Heart left ventricle (tissue), 16 donors: ENCODE results near the gene RGCC. TPM values are rescaled to one million over a fixed set of nuclear protein-coding genes. Genes with fewer than 3 reads are reported as not detected.

ENCODE experiments used
- ATAC-seq, 4 donors: fragments of 200-7000 bp; cut with Tn5 transposase; one replicate each; pipeline ENCODE4 v1.9.1; 2020 to 2022; ENCODE audit warnings: moderate library complexity in 4 of 4, mild to moderate bottlenecking in 3 of 4, moderate number of reproducible peaks in 1 of 4
- DNase-seq, 5 donors: peaks; one replicate each; pipeline ENCODE4 v3.0.0-alpha.2; 2020
- H3K27ac ChIP-seq, 12 donors: fragments of 200-600 bp; sonication (generic) in 4 of 12; one replicate each; pipeline versions ENCODE4 v1.5.0 to v1.8.0; 2016 to 2022; ENCODE audit warnings: mild to moderate bottlenecking in 2 of 12
- H3K27me3 ChIP-seq, 9 donors: fragments of 200-600 bp; sonication (generic) in 2 of 9; one replicate each; pipeline versions ENCODE4 v1.5.1 to v1.8.0; 2016 to 2022; ENCODE audit warnings: mild to moderate bottlenecking in 3 of 9
- H3K36me3 ChIP-seq, 9 donors: fragments of 200-600 bp; sonication (generic) in 2 of 9; one replicate each; pipeline versions ENCODE4 v1.5.0 to v1.8.0; 2018 to 2022; ENCODE audit warnings: mild to moderate bottlenecking in 2 of 9
- H3K4me1 ChIP-seq, 12 donors: fragments of 200-600 bp; sonication (generic) in 4 of 12; one replicate each; pipeline versions ENCODE4 v1.5.0 to v1.8.0; 2016 to 2022; ENCODE audit warnings: mild to moderate bottlenecking in 3 of 12
- H3K4me3 ChIP-seq, 12 donors: fragments of 200-600 bp; sonication (generic) in 4 of 12; one replicate each; pipeline versions ENCODE4 v1.5.0 to v1.8.0; 2017 to 2022; ENCODE audit warnings: mild to moderate bottlenecking in 9 of 12, moderate library complexity in 4 of 12
- H3K9me3 ChIP-seq, 12 donors: fragments of 200-600 bp; sonication (generic) in 4 of 12; one replicate each; pipeline versions ENCODE4 v1.5.0 to v1.8.0; 2016 to 2022; ENCODE audit warnings: mild to moderate bottlenecking in 1 of 12
- POLR2A ChIP-seq, 2 donors: fragments of 450-650 bp; IDR thresholded peaks; one replicate each; pipeline ENCODE4 v1.6.1; 2017; ENCODE audit warnings: antibody characterized with exemption in 2 of 2, mild to moderate bottlenecking in 2 of 2, moderate library complexity in 2 of 2
- WGBS, 4 donors: extraction: QIAGEN DNeasy Blood & Tissue Kit in 2 of 4; methylation state at CpG; one replicate each; pipeline versions ENCODE4 v1.1.5 to v1.1.7; 2013 to 2018; 5-methylcytosine and 5-hydroxymethylcytosine counted together
- intact Hi-C, 10 donors: fragments of 100-400 bp; cut with DNase I; formaldehyde crosslinking; loops; one replicate each; pipeline versions ENCODE4 v1.11.1 to v1.14.2; 2022
- polyA plus RNA-seq, 2 donors: library from polyadenylated mRNA; stranded (reverse); fragments of 200-250 nt; gene quantifications; one replicate each; pipeline ENCODE4 v1.2.3, GENCODE V29; 2013
- total RNA-seq, 9 donors: library from RNA; depleted of rRNA in 2 of 9; stranded (reverse); fragments of >200 nt in 2 of 9; fragmentation: NEBNext Ultra II Directional in 3 of 9; extraction: Animal tissue kit (Norgen Biotek cat#: 25700) in 3 of 9; gene quantifications; one replicate each; pipeline versions ENCODE4 v1.1.0 to v1.2.4, GENCODE V29; 2016 to 2023
- TF ChIP-seq, protein P1 (sequence below), 12 donors: fragments of 200-600 bp; sonication (generic) in 4 of 12; IDR thresholded peaks; one replicate each; pipeline versions ENCODE4 v1.5.0 to v1.8.0; 2018 to 2022; ENCODE audit warnings: antibody characterized with exemption in 12 of 12, mild to moderate bottlenecking in 5 of 12
- donor health status: ischemic (EF 13 %, LVEDD 7.1; RV severe dilation, severe dysfunction).
- donor health status: healthy with polysubstance abuse.
- donor health status: DM: no; HTN: yes; CAD: no.
- donor health status: DM: no; HTN: no; CAD: no.
- donor health status: ischemic (EF 25% LVEDD 6.9; RV normal size, moderate dysfunction).
- donor health status: ischemic (EF 25% LVEDD 5.7; RV mildly dilated, moderate dysfunction).
- donor health status: healthy.
- donor health status: DM: yes; HTN: yes; CAD: no.
- donor health status: ischemic (EF 35%, LVEDD 5.7; RV mildly dilated, moderate dysfunction).
- donor health status: nonischemic (EF 11% LVEDD 7.7; RV severe dilation, severe dysfunction).
- donor health status: DM: yes; HTN: yes; CAD: no.
- donor health status: PGD.
- donor health status: ischemic (EF 29% LVEDD 5.4; RV normal size, mild dysfunction).
- donor health status: nonischemic (EF 23%, LVEDD 6.1; RV moderate dilation, normal function).

The RGCC gene
- total and polyA plus RNA-seq, 11 donors = 22.9 to 228 (median 48.6) TPM

- H3K4me1 ChIP-seq = peaks cover 5 to 54% (median 36%) of the 10 kb centered on the region in 12 donors
- no peaks in the 10 kb centered on the region for H3K36me3 ChIP-seq
- peak overlapping the region in 9 of 12 donors; percentile 2 to 72 (median 45) for H3K27ac ChIP-seq
- TF ChIP-seq POLR2A (IDR thresholded peaks at IDR 0.05) = no peak
- TF ChIP-seq, protein P1, sequence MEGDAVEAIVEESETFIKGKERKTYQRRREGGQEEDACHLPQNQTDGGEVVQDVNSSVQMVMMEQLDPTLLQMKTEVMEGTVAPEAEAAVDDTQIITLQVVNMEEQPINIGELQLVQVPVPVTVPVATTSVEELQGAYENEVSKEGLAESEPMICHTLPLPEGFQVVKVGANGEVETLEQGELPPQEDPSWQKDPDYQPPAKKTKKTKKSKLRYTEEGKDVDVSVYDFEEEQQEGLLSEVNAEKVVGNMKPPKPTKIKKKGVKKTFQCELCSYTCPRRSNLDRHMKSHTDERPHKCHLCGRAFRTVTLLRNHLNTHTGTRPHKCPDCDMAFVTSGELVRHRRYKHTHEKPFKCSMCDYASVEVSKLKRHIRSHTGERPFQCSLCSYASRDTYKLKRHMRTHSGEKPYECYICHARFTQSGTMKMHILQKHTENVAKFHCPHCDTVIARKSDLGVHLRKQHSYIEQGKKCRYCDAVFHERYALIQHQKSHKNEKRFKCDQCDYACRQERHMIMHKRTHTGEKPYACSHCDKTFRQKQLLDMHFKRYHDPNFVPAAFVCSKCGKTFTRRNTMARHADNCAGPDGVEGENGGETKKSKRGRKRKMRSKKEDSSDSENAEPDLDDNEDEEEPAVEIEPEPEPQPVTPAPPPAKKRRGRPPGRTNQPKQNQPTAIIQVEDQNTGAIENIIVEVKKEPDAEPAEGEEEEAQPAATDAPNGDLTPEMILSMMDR (IDR thresholded peaks at IDR 0.05) = no peak
- intact Hi-C loops = loop anchor here in 2 of 10 donors (5.0 to 10.0 kb wide), 2 partner anchors 51 to 118 kb away; no protein-coding TSS in a partner anchor
- H3K9me3 ChIP-seq = no peaks in the 10 kb centered on the region
- peak in 2 of 4 donors; percentile 22 to 27 for ATAC-seq
- no peak overlapping the region for H3K4me3 ChIP-seq
- no peak for DNase-seq
- WGBS, 4 donors = 50 to 68% (median 61%) methylated on average over 9 of the region's 9 CpGs
- H3K27me3 ChIP-seq = no peaks in the 10 kb centered on the region
These were observed 39.3 kb downstream of the RGCC start for GRCh38 chr13:41496420-41497234.

- peak overlapping the region in 1 of 12 donors; percentile 15 for H3K27ac ChIP-seq
- TF ChIP-seq, protein P1 (IDR thresholded peaks at IDR 0.05) = no peak
- no peak for TF ChIP-seq POLR2A (IDR thresholded peaks at IDR 0.05)
- 90 to 98% (median 94%) methylated on average over 5 of the region's 5 CpGs for WGBS, 4 donors
- DNase-seq = no peak
- intact Hi-C loops = loop anchor here in 2 of 10 donors (5.0 to 10.0 kb wide), 2 partner anchors 50 to 117 kb away; no protein-coding TSS in a partner anchor
- no peaks in the 10 kb centered on the region for H3K9me3 ChIP-seq
- no peak for ATAC-seq
- H3K27me3 ChIP-seq = no peaks in the 10 kb centered on the region
- peaks cover 5 to 49% (median 34%) of the 10 kb centered on the region in 12 donors for H3K4me1 ChIP-seq
- H3K36me3 ChIP-seq = no peaks in the 10 kb centered on the region
- no peak overlapping the region for H3K4me3 ChIP-seq
These were observed 40.1 kb downstream of the RGCC start for GRCh38 chr13:41497436-41497835.

DNA sequence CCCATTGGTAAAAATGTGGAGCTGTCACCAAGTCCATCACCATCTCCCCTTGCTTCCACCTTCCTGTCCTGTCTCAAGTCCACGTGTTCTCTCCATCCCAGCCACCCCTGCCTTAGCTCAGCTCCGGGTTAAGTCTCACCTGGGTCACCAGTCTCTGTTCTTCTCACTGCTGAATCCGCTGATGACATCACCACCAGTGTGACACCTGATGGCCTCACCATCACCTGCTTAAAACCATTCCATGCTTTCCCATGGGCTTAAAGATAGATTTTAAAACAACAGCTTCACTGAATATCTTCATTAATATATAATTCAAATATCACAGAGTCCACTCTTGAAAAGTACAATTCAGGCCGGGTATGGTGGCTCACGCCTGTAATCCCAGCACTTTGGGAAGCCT lies 42.1 kb downstream of the RGCC start:
- H3K9me3 ChIP-seq = peaks cover 0 to 5% (median 0%) of the 10 kb centered on the region in 12 donors
- no peak for TF ChIP-seq POLR2A (IDR thresholded peaks at IDR 0.05)
- TF ChIP-seq, protein P1 (IDR thresholded peaks at IDR 0.05) = no peak
- ATAC-seq = no peak
- 86 to 95% (median 90%) methylated on average over 5 of the region's 5 CpGs for WGBS, 4 donors
- intact Hi-C loops = loop anchor here in 2 of 10 donors (5.0 to 10.0 kb wide), 2 partner anchors 48 to 115 kb away; no protein-coding TSS in a partner anchor
- H3K36me3 ChIP-seq = no peaks in the 10 kb centered on the region
- no peak overlapping the region for H3K27ac ChIP-seq
- DNase-seq = no peak
- H3K4me3 ChIP-seq = no peak overlapping the region
- peaks cover 5 to 34% (median 26%) of the 10 kb centered on the region in 12 donors for H3K4me1 ChIP-seq
- H3K27me3 ChIP-seq = no peaks in the 10 kb centered on the region

DNA sequence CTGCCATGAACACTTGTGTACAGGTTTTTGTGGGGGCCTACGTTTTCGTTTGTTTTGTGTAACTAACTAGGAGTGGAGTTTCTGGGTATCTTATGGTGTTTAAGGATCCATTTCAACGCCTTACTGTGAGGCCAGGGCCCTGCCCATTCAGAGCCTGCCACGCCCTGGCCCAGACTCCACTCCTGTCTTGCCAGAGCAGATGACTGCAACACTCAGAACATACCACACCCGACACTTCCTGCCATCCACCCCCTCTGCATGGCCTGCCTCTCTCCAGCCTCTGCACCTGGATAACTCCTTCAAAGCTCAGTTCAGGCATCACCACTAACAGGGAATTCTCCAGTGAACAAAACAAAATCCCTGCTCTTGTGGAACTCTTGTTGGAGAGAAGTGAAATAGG lies 43.2 kb downstream of the RGCC start:
- ATAC-seq (peak; percentile 48 to 60 (median 54)), DNase-seq (no peak)
- Histone ChIP-seq H3K4me1 (peaks cover 0 to 23% (median 15%) of the 10 kb centered on the region in 12 donors), H3K36me3 (no peaks in the 10 kb centered on the region), H3K9me3 (peaks cover 0 to 10% (median 0%) of the 10 kb centered on the region in 12 donors), H3K27me3 (no peaks in the 10 kb centered on the region), H3K4me3 (no peak overlapping the region), H3K27ac (no peak overlapping the region)
- TF ChIP-seq POLR2A (IDR thresholded peaks at IDR 0.05) = no peak
- TF ChIP-seq, protein P1 (IDR thresholded peaks at IDR 0.05) = no peak
- intact Hi-C loops = no loop called here
- 65 to 75% (median 72%) methylated on average over 5 of the region's 5 CpGs for WGBS, 4 donors
